NCI-H2029 (cell line): ENCODE results near the gene SSRP1.
A peak's percentile ranks its signal among the peaks of the same experiment; 100 is the strongest.
"Not testable (repeated sequence)": the region's sequence is repeated elsewhere in the genome, so short reads cannot be mapped to it uniquely, and the experiment has no call there.

ENCODE experiments used
- DNase-seq: peaks from one replicate; lab custom pipeline; 2025; lab: John Stamatoyannopoulos, UW

The SSRP1 gene

GRCh38 chr11:57335343-57336110 is at the start of gene SSRP1:
Gene SSRP1 (minus strand): TSS chr11:57335892. CDS start chr11:57335121, 771 bp downstream.
- peak; percentile 87 for DNase-seq

GRCh38 chr11:57380975-57381374 is 45.3 kb upstream of the SSRP1 start, which contains the start of gene PRG3:
Gene PRG3 (minus strand): TSS chr11:57381150. CDS start chr11:57380708, 442 bp downstream.
- DNase-seq = no peak

GRCh38 chr11:57379732-57380131 is 44.0 kb upstream of the SSRP1 start:
- no peak for DNase-seq

GRCh38 chr11:57378186-57378585 is 42.5 kb upstream of the SSRP1 start:
- DNase-seq = no peak

- DNase-seq = no peak
Observed at GRCh38 chr11:57377107-57377506, 41.4 kb upstream of the SSRP1 start.

GRCh38 chr11:57376095-57377090 is 40.7 kb upstream of the SSRP1 start:
- no peak for DNase-seq

GRCh38 chr11:57375490-57375889 is 39.8 kb upstream of the SSRP1 start:
- DNase-seq = no peak

GRCh38 chr11:57374966-57375365 is 39.3 kb upstream of the SSRP1 start:
- no peak for DNase-seq

- no peak for DNase-seq
Observed at GRCh38 chr11:57373146-57373545, 37.5 kb upstream of the SSRP1 start.

- DNase-seq = no peak
Observed at GRCh38 chr11:57370941-57371340, 35.2 kb upstream of the SSRP1 start.

GRCh38 chr11:57370251-57370650 is 34.6 kb upstream of the SSRP1 start:
- no peak for DNase-seq

- DNase-seq = no peak
Observed at GRCh38 chr11:57368845-57369232, 33.1 kb upstream of the SSRP1 start.

GRCh38 chr11:57368106-57368844 is 32.6 kb upstream of the SSRP1 start:
- DNase-seq = peak; percentile 80

GRCh38 chr11:57364851-57365660 is 29.4 kb upstream of the SSRP1 start:
- no peak for DNase-seq

- no peak for DNase-seq
Observed at GRCh38 chr11:57363131-57364080, 27.7 kb upstream of the SSRP1 start.

- no peak for DNase-seq
Observed at GRCh38 chr11:57361926-57362325, 26.2 kb upstream of the SSRP1 start.

GRCh38 chr11:57361420-57361819 is 25.7 kb upstream of the SSRP1 start:
- DNase-seq = not testable (repeated sequence)

GRCh38 chr11:57360991-57361390 is 25.3 kb upstream of the SSRP1 start:
- no peak for DNase-seq

GRCh38 chr11:57359896-57360690 is 24.4 kb upstream of the SSRP1 start:
- no peak for DNase-seq
